Stimulated activated naive CD4-positive, alpha-beta T cell treated with Interleukin-2 at 50 U/mL for 16 hours (primary cell): ENCODE measurements around the gene SATB2.

Source experiments
- DNase-seq: peaks from one replicate; lab custom pipeline; 2025; lab: John Stamatoyannopoulos, UW

Gene SATB2

GRCh38 chr2:199325881-199326280 lies 131.9 kb downstream of the SATB2 start:
- no peak for DNase-seq

DNA sequence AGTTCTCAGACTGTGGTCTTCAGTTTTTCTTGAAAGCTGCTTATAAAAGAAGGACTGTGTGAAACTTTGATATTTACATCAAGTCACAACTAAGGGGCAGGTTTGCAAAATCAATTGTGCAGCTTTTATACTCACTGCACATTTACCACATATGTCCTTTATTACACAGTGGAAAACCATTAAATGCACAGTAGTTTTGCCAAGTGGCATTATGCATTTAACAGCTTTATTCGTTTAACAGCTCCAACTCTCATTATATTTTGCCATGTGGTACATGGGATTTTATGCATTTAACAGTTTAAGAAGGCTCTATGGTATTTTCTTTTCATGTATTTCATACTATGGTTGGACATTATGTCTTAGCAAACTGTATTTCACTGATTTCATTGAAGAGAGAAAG lies 135.6 kb downstream of the SATB2 start:
- no peak for DNase-seq

- DNase-seq = no peak
These were observed 140.1 kb downstream of the SATB2 start for GRCh38 chr2:199317646-199318045.

DNA sequence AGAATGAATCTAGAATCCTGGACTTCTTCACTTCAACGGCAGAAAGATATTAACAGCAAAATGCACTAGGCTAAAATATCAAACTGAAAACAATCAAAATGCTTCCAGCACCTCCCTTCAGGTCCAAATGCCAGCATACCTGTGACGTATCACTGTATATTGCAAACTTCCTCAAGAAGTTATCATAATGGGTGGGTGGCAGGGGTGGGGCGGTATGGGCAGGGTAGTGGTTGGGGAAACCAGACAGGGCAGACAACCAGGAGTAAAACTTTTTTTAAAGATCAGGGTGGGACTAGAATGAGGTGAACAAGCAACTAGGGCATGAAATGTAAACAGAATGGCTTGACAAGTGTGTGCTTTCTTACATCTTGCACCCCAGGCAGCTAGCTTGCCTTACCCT lies 140.9 kb downstream of the SATB2 start:
- no peak for DNase-seq

- DNase-seq = no peak
These were observed 142.2 kb downstream of the SATB2 start for GRCh38 chr2:199315299-199316179.

DNA sequence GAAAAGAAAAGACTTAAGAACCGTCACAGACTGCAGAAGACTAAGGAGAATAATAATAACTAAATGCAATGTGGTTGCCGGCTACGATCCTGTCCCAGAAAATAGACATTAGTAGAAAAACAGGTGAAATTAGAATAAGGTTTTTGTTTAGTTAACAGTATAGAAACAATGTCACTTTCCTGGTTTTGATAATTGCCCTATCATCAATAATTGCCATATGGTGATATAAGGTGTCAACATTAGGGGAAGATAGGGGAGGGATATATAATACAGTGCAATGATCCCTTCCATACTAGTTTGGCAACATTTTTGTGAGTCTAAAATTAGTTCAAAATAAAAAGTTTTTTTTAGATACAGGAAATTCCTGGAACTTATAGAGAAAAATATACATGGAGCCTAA lies 144.8 kb downstream of the SATB2 start:
- no peak for DNase-seq

DNA sequence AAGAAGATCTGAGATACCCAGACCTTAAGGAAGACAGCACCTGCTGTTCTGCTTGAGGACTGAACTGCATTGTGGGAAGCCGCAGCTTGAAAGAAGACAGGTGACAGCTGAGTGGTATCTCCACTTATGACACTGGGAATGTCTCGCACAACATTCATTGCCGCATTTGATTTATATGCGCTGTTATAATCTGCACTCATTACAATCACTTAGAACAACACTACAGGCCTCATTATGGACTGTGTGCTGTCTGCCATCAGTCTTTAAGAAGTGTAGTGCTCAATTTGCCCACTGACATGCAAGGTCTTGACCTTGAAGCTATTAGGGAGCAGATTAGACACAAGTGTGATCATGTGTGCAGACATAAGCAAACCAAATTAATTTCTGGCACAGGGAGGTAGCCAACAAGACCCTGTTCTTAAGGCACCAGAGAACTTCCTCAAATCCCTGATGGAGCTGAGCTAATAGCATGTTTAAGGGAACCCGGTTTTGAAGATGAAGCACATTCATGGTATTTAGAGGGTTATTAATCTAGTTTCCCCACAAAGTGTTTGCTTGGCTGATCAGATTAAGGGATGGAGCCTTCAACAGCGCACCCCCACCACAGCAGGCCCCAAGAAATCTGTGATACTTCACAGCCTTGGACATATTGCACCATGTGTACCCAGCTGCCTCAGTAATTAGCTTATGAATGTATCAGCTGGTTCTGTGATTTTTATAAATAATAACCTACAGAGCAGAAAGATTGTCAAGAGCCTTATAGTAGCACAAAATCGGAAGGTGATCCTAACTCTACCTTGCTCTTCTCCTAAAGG lies 146.8 kb downstream of the SATB2 start:
- no peak for DNase-seq

- no peak for DNase-seq
These were observed 147.8 kb downstream of the SATB2 start for GRCh38 chr2:199309973-199310372.

DNA sequence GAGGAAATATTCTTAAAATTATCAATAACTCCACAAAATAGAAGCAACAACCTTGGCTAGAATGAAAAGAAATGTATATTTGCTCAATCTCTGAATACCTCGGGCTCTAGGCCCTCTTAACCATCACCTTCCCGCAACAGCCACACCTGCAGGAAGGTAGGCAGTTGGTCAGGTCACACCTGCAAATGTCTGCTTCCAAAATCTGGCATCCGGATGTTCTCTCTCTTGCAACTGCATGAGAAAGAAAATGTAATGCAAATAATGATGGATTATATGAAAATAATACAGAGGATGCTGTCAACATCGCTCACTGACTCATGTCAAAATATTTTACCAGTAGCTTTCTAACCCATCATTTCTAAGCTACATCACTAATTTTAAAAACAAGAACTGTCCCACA lies 148.3 kb downstream of the SATB2 start:
- DNase-seq = no peak

- DNase-seq = no peak
These were observed 149.2 kb downstream of the SATB2 start for GRCh38 chr2:199308567-199308966.

DNA sequence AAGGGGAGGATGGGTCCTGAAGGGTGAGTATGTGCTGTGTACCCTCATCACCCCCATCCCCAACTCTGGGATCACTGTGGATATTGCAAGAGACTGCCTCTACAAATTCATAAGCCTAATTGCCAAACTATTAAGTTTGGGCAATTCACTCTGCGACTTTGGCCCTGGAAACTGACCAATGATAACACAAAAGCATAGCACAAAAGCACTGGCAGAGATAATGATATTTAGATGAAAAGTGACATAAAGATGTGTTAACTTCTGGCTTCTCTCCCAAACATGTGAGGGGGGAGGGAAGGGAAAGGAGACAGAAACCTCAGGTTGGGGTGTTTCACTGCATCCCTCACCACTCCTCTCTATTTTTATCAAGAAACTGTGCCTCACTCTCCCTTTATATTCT lies 150.3 kb downstream of the SATB2 start:
- DNase-seq = no peak

DNA sequence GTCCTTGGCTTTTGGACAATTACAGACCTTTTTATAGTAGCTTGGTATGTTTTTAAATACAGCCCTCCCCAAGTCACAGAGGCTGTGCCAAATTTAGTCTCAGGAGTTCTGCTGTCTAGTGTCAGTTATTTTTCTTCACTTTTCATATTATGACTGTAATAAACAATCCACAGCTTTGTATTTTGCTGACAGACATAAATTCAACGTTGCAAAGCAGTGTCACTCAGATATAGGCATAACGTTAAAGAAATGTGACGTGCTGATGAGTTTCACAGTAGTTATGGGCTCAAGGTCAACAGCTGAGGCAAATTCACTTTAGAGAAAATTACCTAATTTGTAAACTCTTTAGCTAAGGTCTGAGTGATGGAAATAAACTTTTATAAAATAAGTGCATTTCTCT lies 151.6 kb downstream of the SATB2 start:
- no peak for DNase-seq

- DNase-seq = no peak
These were observed 154.0 kb downstream of the SATB2 start for GRCh38 chr2:199303728-199304177.

DNA sequence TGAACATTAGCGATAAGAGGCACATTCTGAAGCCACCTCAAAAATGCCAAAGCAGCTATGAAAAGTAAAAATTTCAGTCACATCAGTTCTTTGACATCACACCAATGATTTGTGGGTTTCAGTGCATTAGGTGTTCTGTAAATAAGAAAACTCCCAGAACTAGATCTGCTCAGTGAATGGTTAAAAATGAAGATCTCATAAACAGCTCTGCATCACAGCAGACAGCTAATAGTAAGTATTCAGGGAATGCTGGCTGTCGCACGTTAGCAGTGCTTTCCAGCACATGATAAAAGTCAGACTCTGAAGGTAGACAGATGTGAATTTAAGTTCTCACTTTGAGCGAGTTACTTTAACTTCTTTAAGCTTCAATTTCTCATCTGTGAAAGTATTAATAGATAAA lies 154.9 kb downstream of the SATB2 start:
- no peak for DNase-seq

DNA sequence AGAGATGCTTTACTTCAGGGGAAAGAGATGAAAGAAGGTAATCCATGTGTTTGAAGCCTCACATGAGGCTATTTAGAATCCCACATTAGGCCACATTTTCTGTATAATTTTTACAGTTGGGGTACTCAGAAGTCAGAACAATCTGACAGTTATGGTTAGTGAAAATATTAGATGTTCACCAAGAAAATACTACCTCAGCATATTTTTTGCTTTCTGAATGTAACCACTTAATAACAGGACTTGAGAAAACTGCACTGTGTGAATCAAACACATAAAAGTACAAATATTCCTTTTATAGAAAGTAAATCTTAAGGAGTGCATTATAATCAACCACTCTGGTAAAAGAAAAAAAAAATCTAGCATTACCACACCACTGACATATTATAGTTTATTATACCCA lies 169.3 kb downstream of the SATB2 start:
- DNase-seq = no peak

- DNase-seq = no peak
These were observed 175.4 kb downstream of the SATB2 start for GRCh38 chr2:199282309-199282708.

DNA sequence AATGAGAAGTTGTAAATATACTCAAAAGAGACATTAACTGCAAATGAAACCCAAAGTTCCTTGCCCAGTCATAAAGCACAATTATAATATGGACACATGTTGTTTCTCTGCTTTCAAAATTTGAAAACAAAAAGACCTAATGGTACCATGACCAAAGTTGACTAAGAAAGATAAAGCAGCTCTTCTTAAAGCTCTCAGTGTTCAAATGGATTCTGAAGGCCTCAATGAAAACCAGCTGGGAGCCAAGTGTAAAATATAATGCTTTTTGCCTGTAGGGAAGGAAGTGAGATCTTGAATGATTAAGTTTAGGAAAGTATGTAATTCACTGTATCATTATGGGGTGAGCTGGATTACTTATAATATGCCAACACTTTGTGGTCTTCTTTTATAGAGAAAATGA lies 178.6 kb downstream of the SATB2 start:
- DNase-seq = no peak

DNA sequence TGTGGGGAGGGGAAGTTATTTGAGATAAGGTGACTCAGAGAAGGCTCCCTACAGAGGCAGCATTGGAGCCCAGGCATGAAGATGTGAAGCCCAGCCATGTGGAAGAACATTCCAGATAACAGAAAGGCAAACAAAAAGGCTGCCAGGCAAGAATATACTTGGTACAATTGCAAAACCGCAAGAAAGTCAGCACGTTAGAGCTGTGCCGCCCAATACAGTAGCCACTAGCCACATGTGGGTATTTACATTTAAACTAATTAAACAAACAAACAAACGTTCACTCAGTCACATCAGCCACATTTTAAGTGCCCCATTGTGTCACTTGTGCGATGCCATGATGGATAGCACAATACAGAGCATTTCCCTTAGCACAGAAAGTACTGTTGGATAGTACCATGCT lies 179.6 kb downstream of the SATB2 start:
- no peak for DNase-seq

DNA sequence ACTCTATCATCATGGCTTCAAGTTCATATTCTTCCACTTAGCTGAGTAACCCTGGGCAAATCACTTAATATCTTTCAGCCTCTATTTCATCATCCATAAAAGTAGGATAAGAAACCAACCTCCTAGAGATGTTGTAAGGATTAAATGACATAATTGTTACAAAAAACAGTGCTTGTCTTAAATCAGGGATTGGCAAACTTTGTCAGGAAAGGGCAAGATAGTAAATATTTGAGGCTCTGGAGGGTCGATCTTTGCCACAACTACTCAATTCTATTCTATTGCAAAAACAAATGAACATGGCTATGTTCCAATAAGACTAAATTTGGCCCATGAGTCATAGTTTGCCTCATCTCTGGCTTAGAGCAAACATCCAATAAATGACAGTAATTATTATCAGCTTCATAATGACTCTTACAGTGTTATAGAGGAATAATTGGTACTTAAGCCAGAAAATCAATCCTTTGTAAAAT lies 184.7 kb downstream of the SATB2 start:
- DNase-seq = no peak

GRCh38 chr2:199261936-199262335 lies 195.8 kb downstream of the SATB2 start:
- DNase-seq = no peak

DNA sequence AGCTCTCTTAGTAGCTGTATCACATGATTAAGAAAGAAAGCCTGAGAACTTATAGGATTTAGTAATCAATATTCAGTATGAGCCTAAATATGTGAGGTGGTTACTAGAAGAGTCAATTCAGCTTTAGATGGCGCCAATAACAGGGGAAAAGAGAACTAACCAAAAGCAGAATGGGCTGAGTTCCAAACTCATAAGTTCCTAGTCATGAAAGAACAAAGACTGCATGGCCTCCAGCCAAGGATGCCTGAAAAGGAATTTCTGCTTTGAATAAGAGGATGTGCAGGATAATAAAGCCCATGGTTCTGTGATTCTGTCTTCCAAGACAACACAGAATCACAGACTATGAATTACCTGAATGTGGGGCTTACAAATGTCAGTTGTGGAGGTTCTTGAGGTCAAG lies 196.5 kb downstream of the SATB2 start:
- DNase-seq = no peak

- DNase-seq = no peak
These were observed 198.1 kb downstream of the SATB2 start for GRCh38 chr2:199259671-199260070.

DNA sequence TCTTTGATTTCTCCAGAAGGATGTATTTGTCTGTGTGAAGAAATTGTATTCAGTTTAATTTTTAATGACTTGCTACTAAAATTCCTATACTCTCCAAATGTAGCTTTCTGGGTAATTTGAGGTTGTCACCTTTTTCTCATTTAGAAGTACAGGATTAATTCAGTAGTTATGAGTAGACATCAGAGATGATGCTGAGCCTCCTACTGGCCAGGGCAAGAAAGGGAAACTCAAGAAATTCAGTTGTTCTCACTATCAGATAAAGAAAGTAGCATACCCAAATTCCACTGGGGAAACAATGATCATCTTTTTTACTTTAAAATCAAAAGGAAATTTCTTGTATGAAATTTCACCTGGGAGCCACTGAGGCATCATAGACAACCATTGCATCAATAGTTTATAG lies 199.4 kb downstream of the SATB2 start:
- no peak for DNase-seq
